PC-3 (cell line): Measurements from ENCODE around the gene DST. TPM values are rescaled to one million over a fixed set of nuclear protein-coding genes. Genes with fewer than 3 reads are reported as not detected.

Experiments used
- ATAC-seq: fragments of 200-7000 bp; cut with Tn5 transposase; 2 replicates; pipeline ENCODE4 v1.9.1; 2020; ENCODE audit warnings: mild to moderate bottlenecking, moderate library complexity
- Bru-seq: library from RNA; stranded (reverse); fragments of 400-500 nt; gene quantifications from one replicate; lab custom pipeline; 2021; lab: Mats Ljungman, UMichigan
- BruChase-seq, 2 experiments: library from RNA; stranded (reverse); fragments of 400-500 nt; gene quantifications; one replicate each; lab custom pipeline; 2021; lab: Mats Ljungman, UMichigan
- BruUV-seq: library from RNA; stranded (reverse); fragments of 400-500 nt; replicated peaks from 2 replicates; lab custom pipeline; 2021; lab: Mats Ljungman, UMichigan
- CTCF ChIA-PET: fragments of 300-600 bp; sonication (Branson Sonifier 250); formaldehyde crosslinking; loops from one replicate; lab custom pipeline; 2022; ENCODE audit warnings: antibody characterized with exemption; lab: Charles Lee
- POLR2A ChIA-PET: fragments of 300-600 bp; sonication (Branson Sonifier 250); formaldehyde crosslinking; loops from one replicate; lab custom pipeline; 2022; ENCODE audit warnings: antibody characterized with exemption; ENCODE audit not compliant: unreplicated experiment; lab: Charles Lee
- DNase-seq: peaks from one replicate; pipeline ENCODE4 v3.0.0-alpha.2; 2015
- H2AFZ ChIP-seq: fragments of 300-600 bp; sonication (generic); 2 replicates; pipeline ENCODE4 v1.6.0; 2016; ENCODE audit warnings: antibody characterized with exemption, low read length
- H3F3A ChIP-seq: fragments of 300-600 bp; sonication (generic); one replicate; pipeline ENCODE4 v1.6.0; 2017; ENCODE audit warnings: antibody characterized with exemption, low read length, control low read depth, mild to moderate bottlenecking; ENCODE audit not compliant: unreplicated experiment
- H3K27ac ChIP-seq: fragments of 300-600 bp; sonication (generic); 2 replicates; pipeline ENCODE4 v1.5.1; 2016; ENCODE audit warnings: mild to moderate bottlenecking, low read length
- H3K27me3 ChIP-seq: fragments of 300-600 bp; sonication (generic); 2 replicates; pipeline ENCODE4 v1.6.1; 2016; ENCODE audit warnings: low read length, mixed read lengths
- H3K36me3 ChIP-seq: fragments of 300-600 bp; sonication (generic); 2 replicates; pipeline ENCODE4 v1.6.1; 2016; ENCODE audit warnings: low read depth, mixed run types, low read length, mixed read lengths
- H3K4me1 ChIP-seq: fragments of 300-600 bp; sonication (generic); 2 replicates; pipeline ENCODE4 v1.5.1; 2016; ENCODE audit warnings: low read length; ENCODE audit not compliant: insufficient read depth
- H3K4me2 ChIP-seq: fragments of 300-600 bp; sonication (generic); 2 replicates; pipeline ENCODE4 v1.6.0; 2016; ENCODE audit warnings: low read length
- H3K4me3 ChIP-seq: fragments of 300-600 bp; sonication (generic); 2 replicates; pipeline ENCODE4 v1.5.1; 2016; ENCODE audit warnings: mild to moderate bottlenecking, low read length, mixed read lengths
- H3K79me2 ChIP-seq: fragments of 300-600 bp; sonication (generic); 2 replicates; pipeline ENCODE4 v1.6.1; 2017; ENCODE audit warnings: low read length, mixed read lengths
- H3K9ac ChIP-seq: fragments of 300-600 bp; sonication (generic); 2 replicates; pipeline ENCODE4 v1.6.0; 2016; ENCODE audit warnings: mild to moderate bottlenecking, low read length
- H3K9me2 ChIP-seq: fragments of 300-600 bp; sonication (generic); replicated peaks from 2 replicates; pipeline ENCODE4 v1.6.1; 2016; ENCODE audit warnings: mixed run types, low read length, mixed read lengths
- H3K9me3 ChIP-seq: fragments of 300-600 bp; sonication (generic); 2 replicates; pipeline ENCODE4 v1.6.1; 2016; ENCODE audit warnings: low read length, mixed read lengths
- H4K20me1 ChIP-seq: fragments of 300-600 bp; sonication (generic); 2 replicates; pipeline ENCODE4 v1.6.1; 2016; ENCODE audit warnings: low read length, mixed read lengths
- EZH2 ChIP-seq: fragments of 300-600 bp; sonication (generic); IDR thresholded peaks from one replicate; pipeline ENCODE4 v1.6.1; 2017; ENCODE audit warnings: antibody characterized with exemption, mild to moderate bottlenecking, low read length; ENCODE audit not compliant: unreplicated experiment
- EZH2phosphoT487 ChIP-seq: fragments of 300-600 bp; sonication (generic); IDR thresholded peaks from 2 replicates; pipeline ENCODE4 v1.6.1; 2018; ENCODE audit warnings: mild to moderate bottlenecking, antibody characterized with exemption, low read length, borderline replicate concordance
- intact Hi-C: fragments of 100-400 bp; cut with micrococcal nuclease; formaldehyde crosslinking; loops from 2 replicates; pipeline ENCODE4 v1.9.0; 2023
- long read RNA-seq: library from polyadenylated mRNA; unstranded; transcript quantifications from one replicate; pipeline ENCODE4 v2.0.0, GENCODE V29; 2021; ENCODE audit not compliant: unreplicated experiment
- total RNA-seq: library from RNA; depleted of rRNA; stranded (reverse); fragments of >200 nt; gene quantifications from 2 replicates; pipeline ENCODE4 v1.2.3, GENCODE V29; 2014; rRNA removed
- TF ChIP-seq, protein P1 (sequence below): fragments of 300-600 bp; sonication (generic); conservative IDR thresholded peaks from 2 replicates; pipeline ENCODE4 v1.5.1; 2017; ENCODE audit warnings: antibody characterized with exemption, low read depth, mild to moderate bottlenecking, low read length

DST gene
- total RNA-seq (81.5 and 90.8 TPM in 2 replicates), Bru-seq, nascent RNA (percentile 82 among the genes with signal in this experiment), BruChase-seq, experiment 1, labeled RNA remaining after a 6-hour chase (percentile 77 among the genes with signal in this experiment), BruChase-seq, experiment 2, labeled RNA remaining after a 2-hour chase (percentile 76 among the genes with signal in this experiment)
- long read RNA-seq, partial matches to known transcripts, result 44 of 60 reads
- long read RNA-seq, other reads (novel, unspliced or antisense), result 15 of 60 reads

DNA sequence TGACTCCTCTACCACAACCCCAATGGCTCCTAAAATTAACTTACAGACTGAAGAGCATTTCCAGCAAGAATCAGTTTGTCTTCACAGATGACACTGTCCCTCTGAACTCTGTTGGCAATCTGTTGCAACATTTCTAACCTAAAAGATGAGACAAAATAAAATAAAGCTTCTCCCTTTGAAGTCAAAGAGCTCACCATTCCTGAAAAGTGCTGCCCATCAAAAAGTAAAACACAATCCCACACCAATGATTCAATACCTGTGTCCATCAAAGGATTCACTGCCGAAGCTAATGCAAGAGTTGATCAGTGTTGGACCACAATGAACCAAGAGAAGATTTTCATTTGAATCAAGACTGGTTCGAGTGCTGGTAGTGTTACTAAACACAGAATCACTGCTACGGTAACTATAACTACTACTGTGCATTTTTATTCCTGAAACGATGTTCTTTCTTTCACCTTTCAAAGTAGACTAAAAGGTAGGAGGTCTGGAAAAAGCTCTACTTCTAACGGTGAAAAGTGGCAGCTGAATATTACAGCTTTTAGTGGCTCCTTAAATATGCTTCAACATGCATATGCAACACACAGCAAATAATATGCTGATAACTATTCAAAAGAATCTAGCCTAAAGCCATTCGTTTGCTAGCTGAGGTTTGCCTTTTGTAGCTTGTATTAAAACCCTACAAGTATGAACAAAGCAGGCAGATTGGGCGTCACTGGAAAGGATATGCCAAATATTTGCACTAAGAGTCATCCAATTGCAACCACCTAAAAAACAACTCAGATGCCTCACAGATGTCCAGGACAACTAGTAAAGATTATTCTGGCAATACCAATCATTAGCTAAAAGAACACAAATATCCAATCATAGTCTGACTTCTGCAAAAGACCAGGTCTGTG is at the start of gene DST:
DST (minus strand) TSS at position 524 of the 896 bp plus-strand sequence.
- DNase-seq, result peak; percentile 93
- Histone ChIP-seq H3F3A (no peaks in the 10 kb centered on the region), H3K4me3 (peak within 1 kb of the TSS; percentile 41), H3K9me2 (no peaks in the 10 kb centered on the region), H3K27ac (peak within 1 kb of the TSS; percentile 77), H3K79me2 (no peaks in the 10 kb centered on the region), H3K4me2 (peak within 1 kb of the TSS; percentile 65), H2AFZ (no peak within 1 kb of the TSS), H4K20me1 (no peaks in the 10 kb centered on the region), H3K9ac (peak within 1 kb of the TSS; percentile 37), H3K27me3 (no peaks in the 10 kb centered on the region), H3K9me3 (no peaks in the 10 kb centered on the region), H3K36me3 (peaks cover 16% of the 10 kb centered on the region), H3K4me1 (peaks cover 21% of the 10 kb centered on the region)
- TF ChIP-seq EZH2 (no peak), EZH2phosphoT487 (no peak)
- TF ChIP-seq, protein P1, sequence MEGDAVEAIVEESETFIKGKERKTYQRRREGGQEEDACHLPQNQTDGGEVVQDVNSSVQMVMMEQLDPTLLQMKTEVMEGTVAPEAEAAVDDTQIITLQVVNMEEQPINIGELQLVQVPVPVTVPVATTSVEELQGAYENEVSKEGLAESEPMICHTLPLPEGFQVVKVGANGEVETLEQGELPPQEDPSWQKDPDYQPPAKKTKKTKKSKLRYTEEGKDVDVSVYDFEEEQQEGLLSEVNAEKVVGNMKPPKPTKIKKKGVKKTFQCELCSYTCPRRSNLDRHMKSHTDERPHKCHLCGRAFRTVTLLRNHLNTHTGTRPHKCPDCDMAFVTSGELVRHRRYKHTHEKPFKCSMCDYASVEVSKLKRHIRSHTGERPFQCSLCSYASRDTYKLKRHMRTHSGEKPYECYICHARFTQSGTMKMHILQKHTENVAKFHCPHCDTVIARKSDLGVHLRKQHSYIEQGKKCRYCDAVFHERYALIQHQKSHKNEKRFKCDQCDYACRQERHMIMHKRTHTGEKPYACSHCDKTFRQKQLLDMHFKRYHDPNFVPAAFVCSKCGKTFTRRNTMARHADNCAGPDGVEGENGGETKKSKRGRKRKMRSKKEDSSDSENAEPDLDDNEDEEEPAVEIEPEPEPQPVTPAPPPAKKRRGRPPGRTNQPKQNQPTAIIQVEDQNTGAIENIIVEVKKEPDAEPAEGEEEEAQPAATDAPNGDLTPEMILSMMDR, result no peak
- ATAC-seq, result peak; percentile 95
- POLR2A ChIA-PET, result interaction anchor here (0.6 to 0.8 kb wide), 2 partner anchors 43 to 137 kb away, joined by 4 to 5 read pairs; no protein-coding TSS in a partner anchor
- CTCF ChIA-PET, result interaction anchor here (0.5 to 1.2 kb wide), 6 partner anchors 10 to 209 kb away, joined by 3 to 4 read pairs (median 3); no protein-coding TSS in a partner anchor
- BruUV-seq, result TSS peak; percentile 82
- intact Hi-C loops, result loop anchor here (1.0 kb wide), 4 partner anchors 21 to 53 kb away; no protein-coding TSS in a partner anchor

DNA sequence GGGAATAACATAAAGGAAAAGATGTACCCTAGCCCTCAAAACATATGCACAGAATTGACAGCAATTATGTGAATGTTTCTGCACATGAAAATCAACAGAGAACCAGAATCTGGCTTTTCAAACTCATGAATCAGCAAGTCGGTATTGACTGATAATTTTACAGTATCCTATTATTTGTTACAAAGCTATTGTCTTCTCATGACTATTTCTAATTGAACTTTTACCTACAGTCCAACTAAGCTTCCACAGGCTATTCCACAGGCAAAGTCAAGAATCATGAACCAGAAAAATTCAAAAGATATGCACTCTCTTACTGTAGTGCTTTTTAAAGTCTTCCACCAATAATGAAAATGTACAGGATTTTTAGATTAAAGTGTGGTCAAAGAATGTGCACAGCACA is 49.1 kb upstream of the DST start:
- Histone ChIP-seq H3K9me2 (no peaks in the 10 kb centered on the region), H3K36me3 (no peaks in the 10 kb centered on the region), H3K9ac (no peak overlapping the region), H3F3A (no peaks in the 10 kb centered on the region), H3K27me3 (no peaks in the 10 kb centered on the region), H4K20me1 (no peaks in the 10 kb centered on the region), H3K9me3 (no peaks in the 10 kb centered on the region), H2AFZ (no peak overlapping the region), H3K4me2 (peak overlapping the region; percentile 81), H3K4me1 (peaks cover 87% of the 10 kb centered on the region), H3K27ac (peak overlapping the region; percentile 84), H3K4me3 (no peak overlapping the region), H3K79me2 (peaks cover 14% of the 10 kb centered on the region)
- POLR2A ChIA-PET, result interaction anchor here (0.6 kb wide), 1 partner anchor 12 kb away, joined by 3 read pairs; no protein-coding TSS in a partner anchor
- TF ChIP-seq EZH2phosphoT487, result no peak
- no peak for TF ChIP-seq EZH2
- TF ChIP-seq, protein P1, result no peak
- BruUV-seq, result no TSS peak
- intact Hi-C loops, result no loop called here
- no peak for ATAC-seq
- CTCF ChIA-PET, result no interaction called here
- DNase-seq, result peak; percentile 25
